Neuronal stem cell (in vitro differentiated cells): ENCODE results near the gene MED13L.

ENCODE experiments used
- DNase-seq: peaks from one replicate; pipeline ENCODE4 v3.0.0-alpha.2; 2013; ENCODE audit warnings: low spot score
- H2AFZ ChIP-seq: one replicate; pipeline ENCODE4 v1.6.1; 2013; ENCODE audit warnings: mild to moderate bottlenecking, low read length, inconsistent platforms
- H2AK5ac ChIP-seq: 2 replicates; pipeline ENCODE4 v1.6.1; 2013; ENCODE audit warnings: low read depth, mild to moderate bottlenecking, inconsistent platforms, low read length, moderate library complexity, mixed read lengths
- H2BK120ac ChIP-seq: 2 replicates; pipeline ENCODE4 v1.6.1; 2013; ENCODE audit warnings: low read depth, mild to moderate bottlenecking, inconsistent platforms, low read length, moderate library complexity, mixed read lengths
- H2BK12ac ChIP-seq: one replicate; pipeline ENCODE4 v1.6.1; 2013; ENCODE audit warnings: low read length, inconsistent platforms
- H2BK15ac ChIP-seq: 2 replicates; pipeline ENCODE4 v1.6.1; 2013; ENCODE audit warnings: mild to moderate bottlenecking, low read length, inconsistent platforms, mixed read lengths
- H2BK5ac ChIP-seq: one replicate; pipeline ENCODE4 v1.6.1; 2013; ENCODE audit warnings: inconsistent platforms, mild to moderate bottlenecking, low read length, moderate library complexity
- H3K14ac ChIP-seq: one replicate; pipeline ENCODE4 v1.6.1; 2013; ENCODE audit warnings: low read length, inconsistent platforms
- H3K18ac ChIP-seq: 2 replicates; pipeline ENCODE4 v1.6.1; 2013; ENCODE audit warnings: low read length, inconsistent platforms
- H3K23ac ChIP-seq: 2 replicates; pipeline ENCODE4 v1.6.1; 2013; ENCODE audit warnings: low read depth, mild to moderate bottlenecking, mixed read lengths, low read length, inconsistent platforms; ENCODE audit not compliant: poor library complexity
- H3K27ac ChIP-seq: replicated peaks from 3 replicates; pipeline ENCODE4 v1.5.1; 2013; ENCODE audit warnings: low read length, inconsistent platforms
- H3K27me3 ChIP-seq, 3 experiments: 2 replicates each; pipeline ENCODE4 v1.6.1; 2013; ENCODE audit warnings: low read length in 3 of 3, mild to moderate bottlenecking in 2 of 3, inconsistent platforms in 1 of 3, low read depth in 1 of 3, mixed read lengths in 1 of 3, moderate library complexity in 1 of 3; ENCODE audit not compliant: control insufficient read depth in 3 of 3, insufficient read depth in 3 of 3
- H3K36me3 ChIP-seq, 2 donors: replicated peaks in 1 of 2; 2 replicates each; pipeline ENCODE4 v1.6.1; 2013; ENCODE audit warnings: low read length in 2 of 2; ENCODE audit not compliant: control insufficient read depth in 2 of 2, insufficient read depth in 2 of 2
- H3K4ac ChIP-seq: 2 replicates; pipeline ENCODE4 v1.6.1; 2013; ENCODE audit warnings: inconsistent platforms, mild to moderate bottlenecking, low read length, moderate library complexity
- H3K4me1 ChIP-seq, 2 donors: 1 replicate in 1 of 2; 2 replicates in 1 of 2; pipeline ENCODE4 v1.6.1; 2013; ENCODE audit warnings: low read length in 2 of 2, low read depth in 1 of 2; ENCODE audit not compliant: control insufficient read depth in 2 of 2, insufficient read depth in 1 of 2
- H3K4me2 ChIP-seq: one replicate; pipeline ENCODE4 v1.6.1; 2013; ENCODE audit warnings: mild to moderate bottlenecking, low read length, inconsistent platforms; ENCODE audit not compliant: insufficient read depth, poor library complexity, severe bottlenecking
- H3K4me3 ChIP-seq, 2 donors: 2 replicates each; pipeline ENCODE4 v1.5.1; 2013; ENCODE audit warnings: low read length in 2 of 2, mild to moderate bottlenecking in 2 of 2, inconsistent platforms in 1 of 2, moderate library complexity in 1 of 2
- H3K79me1 ChIP-seq: one replicate; pipeline ENCODE4 v1.6.1; 2013; ENCODE audit warnings: low read depth, mild to moderate bottlenecking, inconsistent platforms, low read length, moderate library complexity
- H3K9ac ChIP-seq: one replicate; pipeline ENCODE4 v1.6.1; 2013; ENCODE audit warnings: mild to moderate bottlenecking, low read depth, low read length, inconsistent platforms; ENCODE audit not compliant: poor library complexity
- H3K9me3 ChIP-seq, 2 donors: replicated peaks in 1 of 2; 2 replicates each; pipeline versions ENCODE3 to v1.6.1; 2013; ENCODE audit warnings: low read length in 2 of 2, mild to moderate bottlenecking in 2 of 2, inconsistent platforms in 1 of 2, low read depth in 1 of 2, mixed read lengths in 1 of 2, moderate library complexity in 1 of 2; ENCODE audit not compliant: control insufficient read depth in 2 of 2, insufficient read depth in 1 of 2
- H4K8ac ChIP-seq: one replicate; pipeline ENCODE4 v1.6.1; 2013; ENCODE audit warnings: low read depth, mild to moderate bottlenecking, inconsistent platforms, low read length, moderate library complexity
- H4K91ac ChIP-seq: one replicate; pipeline ENCODE4 v1.6.1; 2013; ENCODE audit warnings: low read length, low read depth, mild to moderate bottlenecking, inconsistent platforms; ENCODE audit not compliant: poor library complexity
- WGBS, 2 donors: extraction: QIAGEN DNeasy Blood & Tissue Kit; methylation state at CpG; one replicate each; pipeline ENCODE4 v1.1.7; 2013; ENCODE audit warnings: missing lambda C conversion rate in 2 of 2, mixed read lengths in 1 of 2; ENCODE audit not compliant: insufficient read length in 2 of 2, insufficient replicate concordance in 1 of 2; ENCODE audit errors: extremely low coverage in 2 of 2; 5-methylcytosine and 5-hydroxymethylcytosine counted together

The MED13L gene

DNA sequence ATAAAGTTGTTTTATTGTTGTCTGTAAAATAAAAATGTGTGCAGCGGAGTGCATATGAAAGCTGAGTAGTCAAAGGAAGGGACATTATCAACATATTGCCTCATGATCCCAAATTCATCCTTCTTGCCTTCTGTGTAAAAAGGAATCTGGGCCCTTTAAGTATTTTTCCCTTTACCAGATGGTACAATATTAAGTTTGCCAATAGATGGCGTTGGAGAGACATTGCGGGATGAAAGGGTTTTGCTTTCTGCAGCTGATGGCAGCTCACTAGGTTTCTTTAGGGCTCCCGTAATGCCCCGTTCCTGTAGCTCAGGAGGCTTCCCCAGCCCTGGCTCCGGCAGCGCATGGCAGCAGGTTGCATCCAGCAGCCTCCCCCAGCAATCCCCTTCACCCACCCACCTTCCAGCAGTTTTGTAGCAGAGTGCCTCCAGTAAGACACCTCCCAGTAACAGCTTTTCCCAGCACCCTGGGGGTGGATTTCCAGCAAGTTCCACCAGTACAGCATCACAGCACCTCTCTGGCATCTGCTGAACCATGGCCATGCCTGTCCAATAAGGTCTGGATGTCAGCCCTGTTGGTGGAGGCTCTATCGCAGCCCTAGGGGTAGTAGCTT, 354.4 kb downstream of the MED13L start:
- H3K36me3 ChIP-seq: no peaks in the 10 kb centered on the region
- H3K9ac ChIP-seq: no peak overlapping the region
- no CpG with 5 or more reads among the region's 8 CpGs for WGBS, 2 donors
- H2BK12ac ChIP-seq: no peak overlapping the region
- no peak overlapping the region for H3K27ac ChIP-seq
- no peak overlapping the region for H2AFZ ChIP-seq
- no peaks in the 10 kb centered on the region for H3K79me1 ChIP-seq
- peaks cover 6 to 15% of the 10 kb centered on the region in 2 donors for H3K9me3 ChIP-seq
- no peak overlapping the region for H3K4me2 ChIP-seq
- H3K4ac ChIP-seq: no peak overlapping the region
- H3K23ac ChIP-seq: no peak overlapping the region
- no peak overlapping the region for H2BK15ac ChIP-seq
- H4K8ac ChIP-seq: no peak overlapping the region
- H3K14ac ChIP-seq: no peak overlapping the region
- H4K91ac ChIP-seq: no peak overlapping the region
- no peak overlapping the region for H2BK120ac ChIP-seq
- H3K18ac ChIP-seq: no peak overlapping the region
- H3K4me1 ChIP-seq: no peaks in the 10 kb centered on the region
- DNase-seq: no peak
- H2BK5ac ChIP-seq: no peak overlapping the region
- no peak overlapping the region for H3K4me3 ChIP-seq
- peaks cover 0 to 7% (median 0%) of the 10 kb centered on the region in 3 experiments for H3K27me3 ChIP-seq
- no peak overlapping the region for H2AK5ac ChIP-seq

- Histone ChIP-seq H3K9me3 (peaks cover 7 to 15% of the 10 kb centered on the region in 2 donors), H3K27me3 (peaks cover 0 to 24% (median 9%) of the 10 kb centered on the region in 3 experiments), H3K4ac (no peak overlapping the region), H3K23ac (no peak overlapping the region), H3K4me3 (no peak overlapping the region), H3K9ac (no peak overlapping the region), H3K27ac (no peak overlapping the region), H3K4me1 (peaks cover 0 to 2% of the 10 kb centered on the region in 2 donors), H2BK15ac (no peak overlapping the region), H2AK5ac (no peak overlapping the region), H3K36me3 (no peaks in the 10 kb centered on the region), H3K18ac (no peak overlapping the region), H3K4me2 (no peak overlapping the region), H4K8ac (no peak overlapping the region), H2AFZ (no peak overlapping the region), H4K91ac (no peak overlapping the region), H3K79me1 (no peaks in the 10 kb centered on the region), H3K14ac (no peak overlapping the region), H2BK120ac (no peak overlapping the region), H2BK5ac (no peak overlapping the region), H2BK12ac (no peak overlapping the region)
- WGBS, 2 donors: no CpG with 5 or more reads among the region's 3 CpGs
- no peak for DNase-seq
Measured at GRCh38 chr12:115920395-115921183, 356.9 kb downstream of the MED13L start.

DNA sequence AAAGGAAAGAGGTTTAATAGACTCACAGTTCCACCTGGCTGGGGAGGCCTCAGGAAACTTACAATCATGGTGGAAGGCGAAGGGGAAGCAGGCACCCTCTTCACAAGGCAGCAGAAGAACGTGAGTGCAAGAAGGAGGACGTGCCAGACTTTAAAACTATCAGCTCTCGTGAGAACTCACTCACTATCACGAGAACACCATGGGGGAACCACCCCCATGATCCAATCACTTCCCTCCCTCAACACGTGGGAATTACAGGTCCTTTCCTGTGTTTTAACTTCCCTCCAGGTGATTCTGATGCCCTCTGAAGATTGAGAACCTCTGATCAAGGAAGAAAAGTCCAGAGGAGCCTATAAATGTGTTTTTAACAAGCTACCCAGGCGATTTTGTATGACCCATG, 358.7 kb downstream of the MED13L start:
- Histone ChIP-seq H3K4me2 (no peak overlapping the region), H3K9ac (no peak overlapping the region), H3K27me3 (peaks cover 0 to 24% (median 9%) of the 10 kb centered on the region in 3 experiments), H3K4ac (no peak overlapping the region), H3K79me1 (no peaks in the 10 kb centered on the region), H3K9me3 (peaks cover 8 to 15% of the 10 kb centered on the region in 2 donors), H3K27ac (no peak overlapping the region), H2BK120ac (no peak overlapping the region), H3K36me3 (no peaks in the 10 kb centered on the region), H3K4me3 (no peak overlapping the region), H3K18ac (no peak overlapping the region), H2BK15ac (no peak overlapping the region), H3K23ac (no peak overlapping the region), H2BK12ac (no peak overlapping the region), H4K91ac (no peak overlapping the region), H2AK5ac (no peak overlapping the region), H2BK5ac (no peak overlapping the region), H4K8ac (no peak overlapping the region), H3K4me1 (peaks cover 0 to 2% of the 10 kb centered on the region in 2 donors), H3K14ac (no peak overlapping the region), H2AFZ (no peak overlapping the region)
- WGBS, 2 donors: no CpG with 5 or more reads among the region's 7 CpGs
- DNase-seq: no peak

GRCh38 chr12:115916910-115917668, 360.4 kb downstream of the MED13L start:
- no peak overlapping the region for H3K9ac ChIP-seq
- H4K91ac ChIP-seq: no peak overlapping the region
- no peak overlapping the region for H3K14ac ChIP-seq
- H3K4me2 ChIP-seq: peak overlapping the region; percentile 60
- no peaks in the 10 kb centered on the region for H3K79me1 ChIP-seq
- H3K27ac ChIP-seq: no peak overlapping the region
- WGBS, 2 donors: no CpG with 5 or more reads among the region's 57 CpGs
- DNase-seq: peak; percentile 50
- no peak overlapping the region for H3K4ac ChIP-seq
- no peak overlapping the region for H2BK15ac ChIP-seq
- H2BK5ac ChIP-seq: no peak overlapping the region
- peak overlapping the region; percentile 11 for H3K18ac ChIP-seq
- no peak overlapping the region for H2AK5ac ChIP-seq
- no peak overlapping the region for H2BK12ac ChIP-seq
- peaks cover 0 to 2% of the 10 kb centered on the region in 2 donors for H3K4me1 ChIP-seq
- no peak overlapping the region for H4K8ac ChIP-seq
- peak overlapping the region in 1 of 2 donors; percentile 6 for H3K4me3 ChIP-seq
- no peak overlapping the region for H3K23ac ChIP-seq
- no peak overlapping the region for H2BK120ac ChIP-seq
- peaks cover 0 to 28% (median 9%) of the 10 kb centered on the region in 3 experiments for H3K27me3 ChIP-seq
- H2AFZ ChIP-seq: peak overlapping the region; percentile 17
- peaks cover under 1 to 2% of the 10 kb centered on the region in 2 donors for H3K9me3 ChIP-seq
- no peaks in the 10 kb centered on the region for H3K36me3 ChIP-seq
